Nephron progenitor cell (in vitro differentiated cells): Measurements from ENCODE around the gene POLN.

Source experiments
- DNase-seq: peaks from one replicate; pipeline ENCODE4 v3.0.0; 2021
- H3K27ac Mint-ChIP-seq: 2 replicates; pipeline ENCODE4 v1.8.0; 2021; ENCODE audit warnings: mild to moderate bottlenecking, moderate library complexity, mixed read lengths
- H3K27me3 Mint-ChIP-seq: 2 replicates; pipeline ENCODE4 v1.8.0; 2021; ENCODE audit warnings: mild to moderate bottlenecking, low read depth, mixed read lengths; ENCODE audit not compliant: poor library complexity
- H3K36me3 Mint-ChIP-seq: 2 replicates; pipeline ENCODE4 v1.8.0; 2021; ENCODE audit warnings: low read depth, mixed read lengths
- H3K4me1 Mint-ChIP-seq: 2 replicates; pipeline ENCODE4 v1.8.0; 2021; ENCODE audit warnings: mixed read lengths
- H3K4me3 Mint-ChIP-seq: 2 replicates; pipeline ENCODE4 v1.8.0; 2021; ENCODE audit warnings: mild to moderate bottlenecking, moderate library complexity, mixed read lengths
- H3K9me3 Mint-ChIP-seq: 2 replicates; pipeline ENCODE4 v1.8.0; 2021; ENCODE audit warnings: mild to moderate bottlenecking, moderate library complexity, mixed read lengths
- CTCF ChIP-seq: fragments of 200-600 bp; sonication (generic); IDR thresholded peaks from 2 replicates; pipeline ENCODE4 v1.5.0; 2021; ENCODE audit warnings: antibody characterized with exemption

POLN gene

GRCh38 chr4:2241410-2242353 lies at the start of gene POLN, which contains the start of gene HAUS3:
Gene POLN (minus strand): TSS chr4:2242121. CDS start chr4:2229231, 12,890 bp downstream.
Gene HAUS3 (minus strand): TSS chr4:2242121. CDS start chr4:2240946, 1,175 bp downstream.
- TF ChIP-seq CTCF, result no peak
- Mint-ChIP-seq H3K27me3 (no peaks in the 10 kb centered on the region), H3K9me3 (no peaks in the 10 kb centered on the region), H3K27ac (peak within 1 kb of the TSS; percentile 34), H3K36me3 (peaks cover 14% of the 10 kb centered on the region), H3K4me1 (peaks cover 69% of the 10 kb centered on the region), H3K4me3 (peak within 1 kb of the TSS; percentile 83)
- peak; percentile 99 for DNase-seq

- H3K27ac Mint-ChIP-seq, result no peak overlapping the region
- TF ChIP-seq CTCF, result no peak
- H3K4me3 Mint-ChIP-seq, result no peak overlapping the region
- no peak for DNase-seq
- H3K36me3 Mint-ChIP-seq, result no peaks in the 10 kb centered on the region
- peaks cover 11% of the 10 kb centered on the region for H3K9me3 Mint-ChIP-seq
- H3K4me1 Mint-ChIP-seq, result peaks cover 33% of the 10 kb centered on the region
- H3K27me3 Mint-ChIP-seq, result peaks cover 13% of the 10 kb centered on the region
Observed at GRCh38 chr4:2290974-2291704, 49.2 kb upstream of the POLN start.

GRCh38 chr4:2290488-2290887 lies 48.6 kb upstream of the POLN start:
- H3K36me3 Mint-ChIP-seq, result no peaks in the 10 kb centered on the region
- no peak overlapping the region for H3K27ac Mint-ChIP-seq
- no peak overlapping the region for H3K4me3 Mint-ChIP-seq
- peaks cover 40% of the 10 kb centered on the region for H3K4me1 Mint-ChIP-seq
- H3K9me3 Mint-ChIP-seq, result peaks cover 11% of the 10 kb centered on the region
- DNase-seq, result no peak
- peaks cover 13% of the 10 kb centered on the region for H3K27me3 Mint-ChIP-seq
- TF ChIP-seq CTCF, result no peak

- Mint-ChIP-seq H3K4me3 (no peak overlapping the region), H3K27ac (no peak overlapping the region), H3K27me3 (peaks cover 13% of the 10 kb centered on the region), H3K9me3 (peaks cover 11% of the 10 kb centered on the region), H3K4me1 (peaks cover 42% of the 10 kb centered on the region), H3K36me3 (no peaks in the 10 kb centered on the region)
- no peak for DNase-seq
- no peak for TF ChIP-seq CTCF
Observed at GRCh38 chr4:2289955-2290333, 48.0 kb upstream of the POLN start.

GRCh38 chr4:2289311-2289954 lies 47.5 kb upstream of the POLN start:
- DNase-seq, result no peak
- Mint-ChIP-seq H3K4me3 (no peak overlapping the region), H3K9me3 (peaks cover 8% of the 10 kb centered on the region)

More at GRCh38 chr4:2289311-2289954, 47.5 kb upstream of the POLN start:
- Mint-ChIP-seq H3K4me1 (peaks cover 42% of the 10 kb centered on the region), H3K27me3 (peaks cover 12% of the 10 kb centered on the region), H3K36me3 (no peaks in the 10 kb centered on the region), H3K27ac (no peak overlapping the region)
- TF ChIP-seq CTCF, result no peak
